Keratinocyte (primary cell): ENCODE measurements around the gene TUT7. TPM values are rescaled to one million over a fixed set of nuclear protein-coding genes. Genes with fewer than 3 reads are reported as not detected.

ENCODE experiments used
- DNase-seq: peaks from one replicate; pipeline ENCODE4 v3.0.0-alpha.2; 2011; ENCODE audit warnings: low read depth, missing footprints, low spot score
- FAIRE-seq: peaks from 2 replicates; lab custom pipeline; 2011; peaks lifted over from hg19 to GRCh38; lab: Jason Lieb, UNC
- H2AFZ ChIP-seq: 2 replicates; pipeline ENCODE4 v1.6.0; 2012; ENCODE audit warnings: low read length, control low read depth, inconsistent platforms; ENCODE audit not compliant: control insufficient read depth
- H3K27ac ChIP-seq: 2 replicates; pipeline ENCODE4 v1.5.1; 2011; ENCODE audit warnings: low read length; ENCODE audit not compliant: control insufficient read depth, insufficient read depth
- H3K27me3 ChIP-seq: 3 replicates; pipeline ENCODE4 v1.6.0; 2011; ENCODE audit warnings: low read length; ENCODE audit not compliant: control insufficient read depth, insufficient read depth; ENCODE audit errors: extremely low read depth
- H3K36me3 ChIP-seq, 2 experiments: 2 replicates in 1 of 2; 3 replicates in 1 of 2; pipeline ENCODE4 v1.5.1; 2011; ENCODE audit warnings: low read length in 2 of 2, mild to moderate bottlenecking in 1 of 2; ENCODE audit not compliant: control insufficient read depth in 2 of 2, insufficient read depth in 2 of 2; ENCODE audit errors: extremely low read depth in 1 of 2
- H3K4me1 ChIP-seq: 3 replicates; pipeline ENCODE4 v1.5.1; 2011; ENCODE audit warnings: low read length; ENCODE audit not compliant: control insufficient read depth, insufficient read depth; ENCODE audit errors: extremely low read depth
- H3K4me2 ChIP-seq: 3 replicates; pipeline ENCODE4 v1.6.0; 2011; ENCODE audit warnings: low read depth, low read length; ENCODE audit not compliant: control insufficient read depth, insufficient read depth; ENCODE audit errors: extremely low read depth
- H3K4me3 ChIP-seq, 3 experiments: fragments of 200-600 bp in 1 of 3; sonication (generic) in 1 of 3; 2 replicates in 2 of 3; 3 replicates in 1 of 3; pipeline ENCODE4 v1.5.1; 2011 to 2016; ENCODE audit warnings: low read length in 3 of 3, mild to moderate bottlenecking in 3 of 3, control low read depth in 2 of 3, inconsistent platforms in 1 of 3, low read depth in 1 of 3, mixed read lengths in 1 of 3, mixed run types in 1 of 3, moderate library complexity in 1 of 3; ENCODE audit not compliant: control insufficient read depth in 2 of 3, insufficient read depth in 2 of 3; ENCODE audit errors: extremely low read depth in 1 of 3
- H3K79me2 ChIP-seq: 2 replicates; pipeline ENCODE4 v1.6.0; 2012; ENCODE audit warnings: low read length; ENCODE audit not compliant: control insufficient read depth, insufficient read depth
- H3K9ac ChIP-seq: 3 replicates; pipeline ENCODE4 v1.6.0; 2011; ENCODE audit warnings: low read length; ENCODE audit not compliant: control insufficient read depth, insufficient read depth; ENCODE audit errors: extremely low read depth
- H3K9me1 ChIP-seq: 3 replicates; pipeline ENCODE4 v1.6.0; 2011; ENCODE audit warnings: low read length; ENCODE audit not compliant: control insufficient read depth, insufficient read depth; ENCODE audit errors: extremely low read depth
- H3K9me3 ChIP-seq: 2 replicates; pipeline ENCODE4 v1.5.1; 2012; ENCODE audit warnings: low read depth, low read length; ENCODE audit not compliant: control insufficient read depth
- H4K20me1 ChIP-seq: 3 replicates; pipeline ENCODE4 v1.6.0; 2011; ENCODE audit warnings: low read length; ENCODE audit not compliant: control insufficient read depth, insufficient read depth; ENCODE audit errors: extremely low read depth
- EZH2 ChIP-seq: IDR thresholded peaks from one replicate; pipeline ENCODE4 v1.6.1; 2012; ENCODE audit warnings: inconsistent platforms, mild to moderate bottlenecking, low read length, moderate library complexity
- dilution Hi-C: fragments of 300-500 bp; cut with MboI; formaldehyde crosslinking; loops from one replicate; pipeline ENCODE4 v1.7.0; 2020; ENCODE audit warnings: low sequenced_read_pairs; ENCODE audit not compliant: extremely low pct_ligation_motif_present
- polyA plus RNA-seq, 5 experiments: library from polyadenylated mRNA; depleted of rRNA in 3 of 5; stranded (reverse) in 3 of 5; stranded (forward) in 1 of 5; unstranded in 1 of 5; fragments of >200 nt; gene quantifications; 1 replicate in 1 of 5; 2 replicates in 3 of 5; 3 replicates in 1 of 5; pipeline versions ENCODE4 v1.2.1 to v1.2.3, GENCODE V29; 2011 to 2012; ENCODE audit warnings: missing spikeins in 2 of 5, low read depth in 1 of 5, low replicate concordance in 1 of 5
- TF ChIP-seq, protein P1 (sequence below), 3 experiments: IDR thresholded peaks in 1 of 3; conservative IDR thresholded peaks in 1 of 3; optimal IDR thresholded peaks in 1 of 3; 2 replicates in 2 of 3; 3 replicates in 1 of 3; pipeline versions ENCODE3 to v1.5.1; 2011; ENCODE audit warnings: low read length in 3 of 3, mild to moderate bottlenecking in 3 of 3, moderate library complexity in 2 of 3, control low read depth in 1 of 3, inconsistent platforms in 1 of 3; ENCODE audit not compliant: insufficient read depth in 2 of 3; ENCODE audit errors: extremely low read depth in 1 of 3

The TUT7 gene
- polyA plus RNA-seq, 1 donor (not counting 4 experiments of a cell fraction or from before 2014, with no cell fraction given), result 34.0 TPM

DNA sequence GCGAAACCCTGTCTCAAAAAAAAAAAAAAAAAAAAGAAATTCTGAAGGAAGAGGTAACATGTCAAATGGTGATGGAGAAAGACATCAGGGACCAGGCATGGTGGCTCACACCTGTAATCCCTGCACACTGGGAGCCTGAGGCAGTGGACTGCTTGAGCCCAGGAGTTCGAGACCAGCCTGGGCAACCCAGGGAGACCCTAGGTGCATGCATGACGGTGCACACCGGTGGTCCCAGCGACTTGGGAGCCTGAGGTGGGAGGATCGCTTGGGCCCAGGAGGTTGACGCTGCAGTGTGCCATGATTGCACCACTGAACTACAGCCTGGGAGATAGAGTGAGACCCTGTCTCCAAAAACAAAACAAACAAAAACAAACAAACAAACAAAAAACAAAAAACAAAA, 73.6 kb downstream of the TUT7 start:
- dilution Hi-C loops, result no loop called here
- Histone ChIP-seq H4K20me1 (no peaks in the 10 kb centered on the region), H3K9me1 (peaks cover 3% of the 10 kb centered on the region), H3K36me3 (peaks cover 2 to 6% of the 10 kb centered on the region in 2 experiments), H3K4me2 (peak overlapping the region; percentile 93), H3K27ac (no peak overlapping the region), H3K79me2 (peaks cover 39% of the 10 kb centered on the region), H3K27me3 (no peaks in the 10 kb centered on the region), H3K4me3 (no peak overlapping the region), H3K9ac (no peak overlapping the region), H2AFZ (no peak overlapping the region), H3K4me1 (peaks cover 10% of the 10 kb centered on the region), H3K9me3 (no peaks in the 10 kb centered on the region)
- FAIRE-seq, result no peak
- TF ChIP-seq, protein P1, sequence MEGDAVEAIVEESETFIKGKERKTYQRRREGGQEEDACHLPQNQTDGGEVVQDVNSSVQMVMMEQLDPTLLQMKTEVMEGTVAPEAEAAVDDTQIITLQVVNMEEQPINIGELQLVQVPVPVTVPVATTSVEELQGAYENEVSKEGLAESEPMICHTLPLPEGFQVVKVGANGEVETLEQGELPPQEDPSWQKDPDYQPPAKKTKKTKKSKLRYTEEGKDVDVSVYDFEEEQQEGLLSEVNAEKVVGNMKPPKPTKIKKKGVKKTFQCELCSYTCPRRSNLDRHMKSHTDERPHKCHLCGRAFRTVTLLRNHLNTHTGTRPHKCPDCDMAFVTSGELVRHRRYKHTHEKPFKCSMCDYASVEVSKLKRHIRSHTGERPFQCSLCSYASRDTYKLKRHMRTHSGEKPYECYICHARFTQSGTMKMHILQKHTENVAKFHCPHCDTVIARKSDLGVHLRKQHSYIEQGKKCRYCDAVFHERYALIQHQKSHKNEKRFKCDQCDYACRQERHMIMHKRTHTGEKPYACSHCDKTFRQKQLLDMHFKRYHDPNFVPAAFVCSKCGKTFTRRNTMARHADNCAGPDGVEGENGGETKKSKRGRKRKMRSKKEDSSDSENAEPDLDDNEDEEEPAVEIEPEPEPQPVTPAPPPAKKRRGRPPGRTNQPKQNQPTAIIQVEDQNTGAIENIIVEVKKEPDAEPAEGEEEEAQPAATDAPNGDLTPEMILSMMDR (optimal IDR thresholded peaks at IDR 0.05 in 1 of 3, IDR thresholded peaks at IDR 0.05 in 1 of 3, conservative IDR thresholded peaks at IDR 0.05 in 1 of 3; ENCODE audit: extremely low read depth in 1 of 3, insufficient read depth in 2 of 3, low read length in 3 of 3), result no peak
- no peak for TF ChIP-seq EZH2
- DNase-seq, result no peak

DNA sequence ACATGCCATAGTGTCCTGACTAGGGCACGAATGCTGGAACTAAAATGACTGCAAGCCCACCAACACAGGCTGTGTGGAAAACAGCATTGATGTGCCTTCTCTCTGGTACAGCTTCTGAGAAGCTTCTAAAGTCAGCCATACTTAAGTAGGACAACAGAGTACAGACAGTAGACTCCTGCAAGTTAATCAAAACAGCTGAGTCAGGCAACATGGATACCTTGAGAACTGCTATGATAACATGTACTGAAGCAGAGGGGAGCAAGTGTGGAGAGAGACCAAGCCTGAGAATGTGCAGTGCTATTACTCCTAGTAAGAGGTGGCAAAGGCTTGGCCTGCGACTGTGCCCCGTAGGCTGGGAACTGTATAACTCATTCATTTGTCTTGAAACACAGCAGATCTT, 74.4 kb downstream of the TUT7 start:
- Histone ChIP-seq H4K20me1 (no peaks in the 10 kb centered on the region), H2AFZ (no peak overlapping the region), H3K9me1 (peaks cover 3% of the 10 kb centered on the region), H3K79me2 (peaks cover 42% of the 10 kb centered on the region), H3K36me3 (peaks cover 2 to 6% of the 10 kb centered on the region in 2 experiments), H3K27me3 (no peaks in the 10 kb centered on the region), H3K4me2 (no peak overlapping the region), H3K9ac (no peak overlapping the region), H3K27ac (no peak overlapping the region), H3K4me1 (peaks cover 10% of the 10 kb centered on the region), H3K9me3 (no peaks in the 10 kb centered on the region), H3K4me3 (no peak overlapping the region)
- no peak for DNase-seq
- dilution Hi-C loops, result no loop called here
- TF ChIP-seq, protein P1 (optimal IDR thresholded peaks at IDR 0.05 in 1 of 3, IDR thresholded peaks at IDR 0.05 in 1 of 3, conservative IDR thresholded peaks at IDR 0.05 in 1 of 3; ENCODE audit: extremely low read depth in 1 of 3, insufficient read depth in 2 of 3, low read length in 3 of 3), result no peak
- TF ChIP-seq EZH2, result no peak
- FAIRE-seq, result no peak
